HTR-8/SVneo (cell line): ENCODE data around the gene C11orf52.

Experiments
- DNase-seq: peaks from one replicate; pipeline ENCODE4 v3.0.0; 2011; ENCODE audit warnings: low spot score, mixed read lengths; ENCODE audit not compliant: insufficient read length
- FAIRE-seq: peaks from 2 replicates; lab custom pipeline; 2011; peaks lifted over from hg19 to GRCh38; lab: Jason Lieb, UNC

C11orf52 gene

GRCh38 chr11:111963931-111964340, 45.2 kb downstream of the C11orf52 start:
- FAIRE-seq: no peak
- no peak for DNase-seq

DNA sequence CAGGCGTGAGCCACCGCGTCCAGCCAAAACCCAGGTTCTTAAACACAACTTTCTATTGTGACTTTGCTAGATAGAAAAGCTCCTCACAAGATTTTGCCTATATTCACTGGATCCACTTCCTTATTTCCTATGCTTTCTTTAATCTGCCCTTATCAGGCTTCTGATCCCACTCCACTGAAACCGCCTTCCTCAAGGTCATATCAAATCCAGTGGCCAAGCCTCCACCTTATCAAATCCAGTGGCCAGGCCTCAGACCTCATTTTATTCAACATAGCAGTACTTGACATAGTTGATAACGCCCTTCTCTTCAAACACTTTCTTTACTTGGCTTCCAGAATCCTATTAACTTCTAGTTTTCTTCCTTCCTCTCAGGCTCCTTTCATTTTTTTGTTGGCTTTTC, 48.0 kb downstream of the C11orf52 start:
- no peak for DNase-seq
- no peak for FAIRE-seq

GRCh38 chr11:111967649-111968048, 48.9 kb downstream of the C11orf52 start:
- FAIRE-seq (peak; percentile 36), DNase-seq (no peak)

- DNase-seq (no peak), FAIRE-seq (no peak)
Observed at GRCh38 chr11:111969344-111969743, 50.6 kb downstream of the C11orf52 start.

DNA sequence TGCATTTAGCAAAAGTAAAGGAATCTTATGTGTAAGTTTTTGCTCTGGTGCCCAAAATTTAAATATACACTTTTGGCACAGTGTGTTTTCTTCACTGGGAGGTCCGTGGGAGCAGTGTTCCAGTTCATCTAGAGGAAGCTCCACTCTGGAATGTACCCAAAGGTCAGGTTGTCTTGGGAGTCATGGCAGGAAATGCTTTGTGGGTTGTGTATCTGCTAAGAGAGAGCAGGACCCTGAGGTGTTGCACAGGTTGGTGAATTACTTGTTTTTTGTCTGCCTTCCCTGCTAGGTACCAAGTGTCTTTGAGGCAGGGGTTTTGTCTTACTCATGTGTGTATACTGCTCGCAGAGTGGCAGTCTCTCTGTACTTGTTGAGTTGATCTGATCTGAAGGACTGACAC, 55.7 kb downstream of the C11orf52 start:
- DNase-seq (no peak), FAIRE-seq (no peak)

DNA sequence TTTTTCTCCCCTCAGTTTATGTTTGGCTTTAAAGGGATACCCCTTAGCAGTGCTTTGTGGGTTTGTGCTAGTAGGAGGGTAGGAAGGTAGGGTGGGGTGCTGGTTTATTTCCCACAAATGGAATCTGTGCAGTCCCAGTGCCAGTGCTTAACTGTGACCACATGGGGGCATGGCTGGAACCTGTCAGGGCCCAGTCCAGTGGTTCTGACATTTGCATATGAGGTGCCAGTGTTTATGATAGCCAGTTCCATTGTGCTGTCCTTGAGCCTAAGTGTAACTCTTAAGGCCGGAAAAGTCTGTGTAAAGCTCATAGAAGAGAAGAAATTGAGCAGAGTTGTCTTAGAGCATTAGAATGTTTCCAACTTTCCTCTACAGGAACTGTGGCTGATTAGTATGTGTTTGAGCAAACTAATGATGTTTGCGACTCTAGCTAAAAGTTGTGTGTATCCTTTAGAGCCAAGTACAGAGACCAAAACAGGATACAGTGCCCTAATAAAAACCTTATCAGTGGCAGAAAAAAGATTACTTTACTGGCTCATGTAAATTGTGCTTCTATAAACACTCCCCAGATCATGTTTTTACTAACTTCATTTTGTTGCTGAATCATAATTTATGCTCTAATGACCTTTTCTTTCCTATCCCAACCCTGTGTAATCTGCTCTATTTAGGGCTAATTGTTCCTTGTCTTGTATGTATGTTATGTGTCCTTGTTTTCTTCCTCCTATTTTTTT, 56.5 kb downstream of the C11orf52 start:
- FAIRE-seq: peak; percentile 40
- DNase-seq: no peak

DNA sequence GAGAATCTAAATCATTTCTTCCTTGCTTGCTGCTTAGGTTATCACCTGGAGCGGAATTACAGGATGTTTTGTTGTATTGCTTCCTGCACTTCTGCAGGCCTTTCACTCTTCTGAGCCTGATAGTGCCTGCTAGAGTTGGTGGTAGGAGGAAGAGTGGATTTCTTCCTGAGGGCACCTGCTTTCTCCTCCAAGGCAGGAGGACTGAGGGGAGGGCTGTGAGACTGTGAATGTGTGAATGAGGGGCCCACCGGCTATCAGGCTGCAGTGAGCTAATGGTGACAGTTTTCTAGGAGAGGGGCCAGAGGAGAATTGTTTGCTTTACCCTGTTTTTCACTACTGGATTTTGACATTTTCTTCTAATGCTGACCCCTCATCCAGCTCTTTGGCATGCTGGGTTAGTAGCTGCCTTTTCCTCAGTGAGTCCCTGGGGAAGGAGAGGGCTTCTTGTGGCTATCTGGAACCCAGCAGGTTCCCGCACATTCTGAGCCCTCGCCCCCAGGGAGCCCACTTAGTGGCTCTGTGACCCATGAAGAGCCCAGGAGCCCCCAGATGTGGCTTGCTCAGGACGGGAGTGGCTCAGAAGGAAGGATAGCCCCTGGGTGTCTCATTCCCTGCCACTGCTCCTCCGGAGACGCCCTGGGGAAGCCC, 57.5 kb downstream of the C11orf52 start:
- DNase-seq (no peak), FAIRE-seq (no peak)
